Smooth muscle cell of the umbilical artery (primary cell): ENCODE measurements around the gene SLC6A12. TPM values are rescaled to one million over a fixed set of nuclear protein-coding genes. Genes with fewer than 3 reads are reported as not detected.

Source experiments
- total RNA-seq: library from RNA; depleted of rRNA; stranded (reverse); fragments of >200 nt; gene quantifications from 2 replicates; pipeline ENCODE4 v1.2.3, GENCODE V29; 2014

SLC6A12 gene
- total RNA-seq, result under 0.01 TPM in 1 of 2 replicates, not detected in the other

DNA sequence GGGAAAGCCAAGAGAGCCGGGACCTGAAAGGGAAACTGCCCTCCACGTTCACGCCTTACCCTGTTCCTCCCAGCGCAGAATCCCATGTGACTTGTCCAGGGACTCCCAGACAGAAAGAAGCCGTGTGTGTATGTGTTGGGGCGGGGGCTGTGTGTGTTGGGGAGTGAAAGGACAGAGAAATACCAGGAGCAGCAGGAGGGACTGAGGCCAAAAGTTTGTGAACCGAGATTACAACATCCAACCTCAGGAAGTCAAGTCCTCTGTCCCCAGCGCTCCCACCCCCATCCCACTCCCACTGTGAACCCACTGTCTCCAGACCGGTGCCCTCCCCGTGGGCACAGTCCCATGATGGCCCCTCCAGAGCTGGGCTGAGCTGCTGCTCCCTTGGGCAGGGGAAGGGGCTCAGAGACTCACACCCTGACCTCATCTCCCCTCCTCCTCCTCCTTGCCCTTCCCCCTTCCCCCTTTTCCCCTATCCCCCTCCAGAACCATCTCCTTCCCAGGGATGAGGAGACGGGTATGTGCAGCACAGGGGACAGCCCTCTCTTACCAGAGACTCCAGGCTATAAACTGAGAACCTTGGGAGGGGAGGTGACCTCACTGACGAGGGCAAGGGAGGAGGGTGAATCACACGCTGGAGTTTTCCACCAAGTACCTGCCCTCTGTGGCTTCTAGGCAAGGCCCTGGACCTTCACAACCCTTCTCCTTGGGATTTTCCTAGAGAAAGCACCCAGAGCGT, at the start of gene SLC6A12:
Gene SLC6A12 (minus strand): TSS at position 155 of the 739 bp plus-strand sequence. CDS start 4,171 bp downstream, outside the sequence.

DNA sequence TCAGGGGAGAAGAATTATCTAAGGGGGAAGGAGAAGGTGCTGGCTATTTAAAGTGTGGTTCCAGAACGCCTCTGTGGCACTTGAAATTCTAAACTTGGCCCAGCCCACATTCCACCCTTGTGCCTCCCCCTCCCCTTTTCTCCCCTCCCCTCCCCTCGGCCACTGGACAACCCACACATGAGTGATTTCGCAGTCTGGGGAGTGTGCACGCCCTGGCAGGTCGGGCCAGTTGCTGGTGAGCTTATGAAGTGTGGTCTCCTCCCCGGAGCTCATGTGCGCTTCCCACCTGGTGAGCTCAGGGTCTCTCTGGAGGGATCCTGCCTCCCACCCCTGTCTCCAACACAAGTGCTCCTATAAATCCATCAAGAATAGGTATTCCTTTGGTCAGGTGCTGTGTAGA, 48.9 kb upstream of the SLC6A12 start, which contains the start of gene SLC6A13:
Gene SLC6A13 (minus strand): TSS at position 20 of the 400 bp plus-strand sequence. CDS start 2,784 bp downstream, outside the sequence.

Other genes with a start within 250 kb of the SLC6A12 start
- 0.05 and 0.59 TPM in 2 replicates for gene IQSEC3, start 147.4 kb downstream of the SLC6A12 start, total RNA-seq
- 0.42 TPM in 1 of 2 replicates, not detected in the other for gene SLC6A13, start 48.7 kb upstream of the SLC6A12 start, total RNA-seq
- 64.4 and 80.5 TPM in 2 replicates for gene KDM5A, start 175.2 kb upstream of the SLC6A12 start, total RNA-seq
- 4.5 and 9.2 TPM in 2 replicates for gene CCDC77, start 187.5 kb upstream of the SLC6A12 start, total RNA-seq
- gene B4GALNT3, start 245.8 kb upstream of the SLC6A12 start, total RNA-seq, result 0.23 TPM in 1 of 2 replicates, not detected in the other